Measurements from ENCODE around the gene IL10RB. TPM values are rescaled to one million over a fixed set of nuclear protein-coding genes. Genes with fewer than 3 reads are reported as not detected.

Gene IL10RB
- total RNA-seq, 4 donors from 2014 or later = 19.8 to 83.8 (median 35.1) TPM

DNA sequence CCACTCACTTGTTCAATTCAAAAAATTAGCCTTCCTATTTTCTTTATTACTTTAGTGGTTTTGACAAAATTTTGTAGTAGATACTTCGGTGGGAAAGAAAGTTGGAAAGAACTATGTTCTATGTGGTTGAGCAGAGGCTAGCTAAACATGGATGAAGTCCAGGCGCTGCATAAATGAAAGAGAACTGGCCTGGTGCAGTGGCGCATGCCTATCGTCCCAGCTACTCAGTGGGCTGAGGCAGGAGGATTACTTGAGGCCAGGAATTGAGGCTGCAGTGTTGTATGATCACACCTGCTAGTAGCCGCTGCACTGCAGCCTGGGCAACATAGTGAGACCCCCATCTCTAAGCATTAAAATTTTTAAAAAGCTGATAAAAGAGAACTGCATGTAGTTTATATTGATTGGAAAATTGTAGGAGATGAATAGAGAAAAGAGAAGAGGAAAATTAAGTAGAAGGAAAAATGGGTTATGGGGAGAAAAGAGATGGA lies 79.6 kb downstream of the IL10RB start:
- TF ChIP-seq, protein P1, sequence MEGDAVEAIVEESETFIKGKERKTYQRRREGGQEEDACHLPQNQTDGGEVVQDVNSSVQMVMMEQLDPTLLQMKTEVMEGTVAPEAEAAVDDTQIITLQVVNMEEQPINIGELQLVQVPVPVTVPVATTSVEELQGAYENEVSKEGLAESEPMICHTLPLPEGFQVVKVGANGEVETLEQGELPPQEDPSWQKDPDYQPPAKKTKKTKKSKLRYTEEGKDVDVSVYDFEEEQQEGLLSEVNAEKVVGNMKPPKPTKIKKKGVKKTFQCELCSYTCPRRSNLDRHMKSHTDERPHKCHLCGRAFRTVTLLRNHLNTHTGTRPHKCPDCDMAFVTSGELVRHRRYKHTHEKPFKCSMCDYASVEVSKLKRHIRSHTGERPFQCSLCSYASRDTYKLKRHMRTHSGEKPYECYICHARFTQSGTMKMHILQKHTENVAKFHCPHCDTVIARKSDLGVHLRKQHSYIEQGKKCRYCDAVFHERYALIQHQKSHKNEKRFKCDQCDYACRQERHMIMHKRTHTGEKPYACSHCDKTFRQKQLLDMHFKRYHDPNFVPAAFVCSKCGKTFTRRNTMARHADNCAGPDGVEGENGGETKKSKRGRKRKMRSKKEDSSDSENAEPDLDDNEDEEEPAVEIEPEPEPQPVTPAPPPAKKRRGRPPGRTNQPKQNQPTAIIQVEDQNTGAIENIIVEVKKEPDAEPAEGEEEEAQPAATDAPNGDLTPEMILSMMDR (IDR thresholded peaks at IDR 0.05; ENCODE audit: low read depth) = no peak

Other genes starting within 250 kb of the IL10RB start
- not detected for gene OLIG2, start 240.4 kb upstream of the IL10RB start, total RNA-seq
- not detected for gene OLIG1, start 196.2 kb upstream of the IL10RB start, total RNA-seq
- 10 to 100 TPM; 12.6 to 41.5 (median 13.8) TPM for gene IFNAR2, start 36.4 kb upstream of the IL10RB start, total RNA-seq
- 10 to 100 TPM; 32.4 to 75.7 (median 45.4) TPM for gene IFNAR1, start 58.6 kb downstream of the IL10RB start, total RNA-seq
- 100 to 1,000 TPM in 2 of 4 donors, 10 to 100 TPM in 2; 64.2 to 208 (median 106) TPM for gene IFNGR2, start 137.0 kb downstream of the IL10RB start, total RNA-seq
- gene TMEM50B, start 213.6 kb downstream of the IL10RB start, total RNA-seq = 10 to 100 TPM; 51.5 to 94.7 (median 81.8) TPM
- gene DNAJC28, start 225.3 kb downstream of the IL10RB start, total RNA-seq = 1 to 10 TPM; 1.3 to 2.7 (median 1.6) TPM

Data from subcutaneous adipose tissue (tissue), 4 donors.